HG03064 (cell line): ENCODE measurements around the gene DENND4C.
"Not testable (repeated sequence)": the region's sequence is repeated elsewhere in the genome, so short reads cannot be mapped to it uniquely, and the experiment has no call there.

Source experiments
- ATAC-seq: cut with Tn5 transposase; IDR thresholded peaks from one replicate; pipeline ENCODE4 v1.9.1; 2021; ENCODE audit warnings: low read depth; ENCODE audit not compliant: unreplicated experiment

DENND4C gene

DNA sequence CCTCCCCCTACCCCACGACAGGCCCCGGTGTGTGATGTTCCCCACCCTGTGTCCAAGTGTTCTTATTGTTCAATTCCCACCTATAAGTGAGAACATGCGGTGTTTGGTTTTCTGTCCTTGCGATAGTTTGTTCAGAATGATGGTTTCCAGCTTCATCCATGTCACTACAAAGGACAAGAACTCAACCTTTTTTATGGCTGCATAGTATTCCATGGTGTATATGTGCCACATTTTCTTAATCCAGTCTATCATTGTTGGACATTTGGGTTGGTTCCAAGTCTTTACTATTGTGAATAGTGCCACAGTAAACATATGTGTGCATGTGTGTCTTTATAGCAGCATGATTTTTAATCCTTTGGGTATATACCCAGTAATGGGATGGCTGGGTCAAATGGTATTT is 35.1 kb downstream of the DENND4C start:
- not testable (repeated sequence) for ATAC-seq

DNA sequence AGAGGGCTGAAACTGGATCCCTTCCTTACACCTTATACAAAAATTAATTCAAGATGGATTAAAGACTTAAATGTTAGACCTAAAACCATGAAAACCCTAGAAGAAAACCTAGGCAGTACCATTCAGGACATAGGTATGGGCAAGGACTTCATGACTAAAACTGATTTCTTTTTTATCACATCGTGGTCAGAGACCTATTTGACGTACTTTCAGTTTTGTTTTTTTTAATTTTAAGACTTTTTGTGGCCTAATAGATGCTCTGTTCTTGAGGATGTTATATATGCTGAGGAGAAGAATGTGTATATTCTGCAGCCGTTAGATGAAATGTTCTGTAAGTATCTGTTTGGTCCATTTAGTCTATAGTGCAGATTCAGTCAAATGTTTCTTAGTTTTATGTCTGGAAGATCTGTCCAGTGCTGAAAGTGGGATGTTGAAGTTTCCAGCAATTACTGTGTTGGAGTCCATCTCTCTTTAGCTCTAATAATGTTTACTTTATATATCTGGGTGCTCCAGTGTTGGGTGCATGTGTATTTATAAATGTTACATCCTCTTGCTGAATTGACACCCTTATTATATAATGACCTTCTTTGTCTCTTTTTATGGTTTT is 36.4 kb downstream of the DENND4C start:
- not testable (repeated sequence) for ATAC-seq

DNA sequence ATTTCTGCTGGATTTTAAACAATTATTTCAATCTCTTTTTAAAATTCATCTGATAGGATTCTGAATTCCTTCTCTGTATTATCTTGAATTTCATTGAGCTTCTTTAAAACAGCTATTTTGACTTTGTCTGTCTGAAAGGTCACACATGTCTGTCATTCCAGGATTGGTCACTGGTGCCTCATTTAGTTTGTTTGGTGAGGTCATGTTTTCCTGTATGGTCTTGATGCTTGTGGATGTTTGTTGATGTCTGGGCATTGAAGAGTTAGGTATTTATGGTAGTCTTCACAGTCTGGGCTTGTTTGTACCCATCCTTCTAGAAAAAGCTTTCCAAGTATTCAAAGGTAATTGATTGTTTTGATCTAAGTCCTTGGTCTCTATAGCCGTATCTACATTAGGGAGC is 39.1 kb downstream of the DENND4C start:
- no peak for ATAC-seq

DNA sequence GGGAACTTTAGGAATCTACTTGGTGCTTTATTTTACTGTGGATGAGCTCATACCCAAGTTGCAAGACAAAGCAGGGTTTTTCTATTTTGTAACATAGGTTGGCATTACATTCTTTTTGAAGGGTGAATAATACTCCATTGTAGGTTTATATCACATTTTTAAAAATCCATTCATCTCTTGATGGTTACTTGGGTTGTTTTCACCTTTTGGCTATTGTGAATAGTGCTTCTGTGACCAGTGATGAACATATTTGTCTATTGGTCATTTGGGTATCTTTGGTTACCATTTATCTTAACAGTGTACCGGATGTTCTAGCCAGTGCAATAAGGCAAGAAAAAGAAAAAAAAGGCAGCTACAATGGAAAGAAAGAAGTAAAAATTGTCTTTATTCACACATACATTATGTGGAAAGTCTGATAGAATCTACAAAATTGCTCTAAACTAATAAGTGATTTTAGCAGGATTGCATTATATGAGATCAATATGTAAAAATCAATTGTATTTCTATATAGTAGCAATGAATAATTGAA is 40.0 kb downstream of the DENND4C start:
- ATAC-seq: no peak

DNA sequence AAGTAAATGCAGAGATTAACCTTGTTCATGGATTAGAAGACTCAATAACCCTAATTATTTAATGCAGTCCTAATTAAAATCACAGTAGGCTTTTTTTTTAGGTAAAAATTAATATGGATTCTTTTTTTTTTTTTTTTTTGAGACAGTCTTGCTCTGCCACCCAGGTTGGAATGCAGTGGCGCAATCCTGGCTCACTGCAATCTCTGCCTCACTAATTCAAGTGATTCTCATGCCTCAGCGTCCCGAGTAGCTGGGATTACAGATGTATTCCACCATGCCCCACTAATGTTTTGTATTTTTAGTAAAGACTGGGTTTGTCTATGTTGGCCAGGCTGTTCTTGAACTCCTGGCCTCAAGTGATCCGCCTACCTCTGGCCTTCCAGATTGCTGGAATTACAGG is 40.6 kb downstream of the DENND4C start:
- no peak for ATAC-seq

DNA sequence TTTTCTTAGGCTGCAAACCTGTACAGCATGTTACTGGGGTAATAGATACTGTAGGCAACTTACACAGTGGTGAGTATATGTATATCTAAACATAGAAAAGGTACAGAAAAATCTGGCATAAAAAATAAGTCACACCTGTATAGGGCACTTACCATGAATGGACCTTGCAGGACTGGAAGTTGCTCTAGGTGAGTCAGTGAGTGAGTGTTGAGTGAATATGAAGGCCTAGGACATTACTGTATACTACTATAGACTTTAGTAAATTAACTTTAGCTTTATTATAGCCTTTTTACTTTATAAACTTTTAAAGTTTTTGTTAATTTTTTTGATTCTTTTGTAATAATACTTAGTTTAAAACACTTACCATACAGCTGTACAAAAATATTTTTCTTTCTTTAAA is 51.3 kb downstream of the DENND4C start:
- ATAC-seq: no peak

DNA sequence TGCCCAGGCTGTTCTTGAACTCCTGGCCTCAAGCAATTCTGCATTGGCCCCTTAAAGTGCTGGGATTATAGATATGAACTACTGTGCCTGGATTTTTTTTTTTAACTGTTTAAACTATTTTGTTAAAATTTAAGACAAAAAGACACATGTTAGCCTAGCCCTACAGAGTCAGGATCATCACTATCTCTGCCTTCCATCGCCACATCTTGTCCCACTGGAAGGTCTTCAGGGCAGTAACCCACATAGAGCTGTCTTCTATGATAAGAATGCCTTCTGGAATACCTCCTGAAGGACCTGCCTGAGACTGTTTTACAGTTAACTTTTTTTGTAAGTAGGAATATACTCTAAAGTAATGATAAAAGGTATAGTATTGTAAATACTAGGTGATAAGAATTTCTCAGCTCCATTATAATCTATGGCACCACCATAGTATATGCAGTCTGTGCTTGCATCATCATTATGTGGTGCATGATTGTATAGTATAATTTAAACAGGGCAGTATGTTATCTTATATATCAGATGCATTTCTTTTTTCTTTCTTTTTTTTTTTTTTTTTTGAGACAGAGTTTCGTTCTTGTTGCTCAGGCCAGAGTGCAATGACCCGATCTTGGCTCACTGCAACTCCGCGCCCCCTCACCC is 52.7 kb downstream of the DENND4C start:
- ATAC-seq: no peak

DNA sequence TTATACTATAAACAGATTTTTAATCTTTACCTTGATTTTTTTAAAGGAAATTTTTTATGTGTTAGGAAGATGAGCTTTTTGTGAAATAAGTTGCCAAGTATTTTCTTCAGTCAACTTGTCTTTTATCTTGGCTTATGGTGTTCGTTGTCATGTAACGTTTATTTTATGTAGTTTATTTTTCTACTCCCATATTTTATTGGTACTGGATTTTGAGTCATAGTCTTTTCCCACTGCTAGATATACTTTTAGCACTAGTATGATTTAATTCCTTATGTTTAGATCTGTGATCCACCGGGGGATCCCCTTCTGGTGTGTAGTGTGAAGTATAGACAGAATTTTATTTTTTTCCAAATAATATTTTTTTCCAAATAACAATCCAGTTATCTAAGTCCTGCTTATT is 54.2 kb downstream of the DENND4C start:
- no peak for ATAC-seq

DNA sequence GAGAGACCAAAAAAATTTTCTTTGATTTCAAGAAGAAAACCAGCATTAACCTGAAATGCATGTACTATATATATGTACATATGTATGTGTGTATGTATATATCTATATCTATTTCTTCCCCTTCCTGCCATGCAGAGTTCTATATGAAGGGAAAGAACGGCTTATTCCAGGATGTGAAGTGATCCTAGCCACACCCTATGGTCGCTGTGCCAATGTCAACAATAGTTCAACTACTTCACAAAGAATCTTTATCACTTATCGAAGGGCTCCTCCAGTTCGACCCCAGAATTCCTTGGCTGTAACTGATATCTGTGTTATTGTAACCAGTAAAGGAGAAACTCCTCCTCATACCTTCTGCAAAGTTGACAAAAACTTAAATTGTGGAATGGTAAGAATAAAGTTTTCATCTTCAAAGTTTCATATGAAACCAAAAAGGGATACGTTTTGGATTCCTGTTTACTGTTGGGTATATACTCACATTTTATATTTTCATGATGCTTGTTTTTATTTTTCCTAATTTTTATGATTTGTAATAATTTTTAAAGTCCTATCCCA is 56.2 kb downstream of the DENND4C start:
- no peak for ATAC-seq

DNA sequence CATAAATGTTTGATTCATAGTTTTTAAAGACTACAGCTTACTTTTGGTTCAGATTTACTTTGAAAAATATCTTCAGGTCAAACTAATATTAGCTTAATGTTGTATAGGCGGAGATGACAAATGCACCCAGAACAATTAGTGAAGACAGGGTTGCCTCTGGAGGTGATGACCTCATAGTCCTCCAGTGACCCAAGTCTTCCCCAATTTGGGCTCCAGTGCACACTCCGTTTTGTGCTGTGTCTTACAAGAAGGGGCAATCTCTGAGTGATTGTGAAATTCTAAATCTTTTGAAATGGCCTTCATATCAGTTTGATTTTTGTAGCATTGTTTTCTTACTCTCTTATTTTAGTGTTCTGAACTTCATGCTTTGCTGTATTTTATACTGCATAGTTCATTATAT is 57.6 kb downstream of the DENND4C start:
- no peak for ATAC-seq

DNA sequence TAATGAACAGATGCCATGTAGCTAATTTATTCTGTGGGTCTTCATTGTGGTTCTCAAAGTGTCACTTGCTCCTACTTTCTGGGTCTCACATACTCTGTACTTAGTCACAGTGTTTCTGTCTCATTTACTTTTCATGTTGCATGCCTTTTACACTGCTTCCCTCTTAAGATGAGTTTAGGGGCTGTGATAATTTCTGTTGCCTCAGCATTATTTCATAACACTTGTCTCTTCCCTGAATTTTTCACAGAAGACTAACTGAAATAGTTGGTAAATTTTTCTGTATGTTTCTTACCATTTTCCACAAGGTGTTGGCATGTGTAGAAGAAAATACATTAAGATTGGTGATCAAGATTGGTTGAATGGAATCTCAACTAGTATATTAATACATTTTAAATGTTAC is 59.6 kb downstream of the DENND4C start:
- ATAC-seq: no peak

DNA sequence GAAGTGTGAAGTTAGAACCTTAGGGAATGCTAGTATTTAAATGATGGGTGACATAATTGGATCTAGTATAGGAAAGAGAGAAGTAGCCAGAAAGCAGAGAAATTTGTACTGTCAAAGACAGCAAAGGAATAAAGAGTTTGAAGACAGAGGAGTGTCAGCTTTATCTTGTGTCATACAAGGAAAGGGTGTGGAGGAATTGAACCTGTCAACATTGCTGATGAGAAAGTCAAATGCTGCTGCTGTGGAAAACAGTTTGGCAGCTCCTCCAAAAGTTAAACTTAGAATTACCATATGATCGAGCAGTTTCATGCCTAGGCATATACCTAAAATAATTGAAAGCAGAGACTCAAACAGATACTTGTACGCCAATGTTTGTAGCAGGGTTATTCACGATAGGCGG is 63.7 kb downstream of the DENND4C start:
- ATAC-seq: no peak

DNA sequence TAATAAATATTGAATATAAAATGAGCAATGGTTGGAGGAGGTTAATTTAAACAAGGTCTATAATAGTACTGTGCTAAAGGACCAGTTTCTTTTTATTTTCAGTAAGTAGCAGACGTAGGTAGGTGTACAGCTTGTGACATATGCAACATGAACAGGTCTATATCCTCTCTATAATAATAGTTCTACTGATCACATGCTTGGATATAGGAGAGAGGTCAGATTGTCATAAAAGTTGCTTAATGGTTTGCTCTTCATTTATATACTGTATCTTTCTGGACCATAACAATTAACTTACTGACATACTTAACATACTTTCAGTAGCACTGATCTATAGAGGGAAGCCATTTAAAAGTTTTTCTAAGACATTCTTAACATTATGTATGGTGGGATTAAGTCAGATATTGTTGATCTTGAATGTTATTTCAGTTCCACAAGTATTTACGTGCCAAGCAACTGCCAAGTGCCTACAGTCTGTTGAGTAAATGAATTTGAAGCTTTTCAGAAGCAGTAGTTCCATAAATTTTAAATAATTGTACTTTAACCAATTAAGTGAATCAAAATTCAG is 68.0 kb downstream of the DENND4C start:
- ATAC-seq: no peak

DNA sequence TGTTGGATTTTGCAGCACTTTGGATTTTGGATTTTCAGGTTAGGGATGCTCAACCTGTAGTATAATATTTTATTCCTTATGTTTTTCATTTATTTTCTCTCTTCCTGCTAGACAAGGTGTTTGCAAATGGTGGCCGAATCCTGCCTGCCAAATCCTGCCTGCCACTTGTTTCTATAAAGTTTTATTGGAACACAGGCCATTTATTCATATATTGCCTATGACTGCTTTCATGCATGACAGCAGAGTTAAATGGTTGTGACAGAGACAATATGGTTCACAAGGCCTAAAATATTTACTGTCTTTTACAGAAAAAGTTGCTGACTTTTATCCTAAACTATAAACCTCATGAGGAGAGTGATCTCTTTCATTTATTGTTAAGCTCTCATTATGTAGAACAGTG is 72.7 kb downstream of the DENND4C start:
- ATAC-seq: no peak

DNA sequence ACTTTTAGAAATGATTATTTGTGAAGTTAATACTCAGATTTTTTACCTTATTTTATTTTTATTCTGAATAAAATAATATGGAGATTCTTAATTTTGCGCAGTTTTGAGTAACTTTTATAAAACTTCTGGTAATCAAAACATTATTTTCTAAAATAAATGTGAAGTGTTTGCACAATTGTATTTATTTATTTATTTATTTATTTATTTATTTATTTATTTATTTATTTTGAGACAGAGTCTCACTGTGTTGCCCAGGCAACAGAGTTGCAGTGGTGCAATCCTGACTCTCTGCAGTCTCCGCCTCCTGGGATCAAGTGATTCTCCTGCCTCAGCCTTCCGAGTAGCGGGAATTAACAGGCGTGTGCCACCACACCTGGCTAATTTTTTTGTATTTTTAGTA is 76.1 kb downstream of the DENND4C start:
- no peak for ATAC-seq

DNA sequence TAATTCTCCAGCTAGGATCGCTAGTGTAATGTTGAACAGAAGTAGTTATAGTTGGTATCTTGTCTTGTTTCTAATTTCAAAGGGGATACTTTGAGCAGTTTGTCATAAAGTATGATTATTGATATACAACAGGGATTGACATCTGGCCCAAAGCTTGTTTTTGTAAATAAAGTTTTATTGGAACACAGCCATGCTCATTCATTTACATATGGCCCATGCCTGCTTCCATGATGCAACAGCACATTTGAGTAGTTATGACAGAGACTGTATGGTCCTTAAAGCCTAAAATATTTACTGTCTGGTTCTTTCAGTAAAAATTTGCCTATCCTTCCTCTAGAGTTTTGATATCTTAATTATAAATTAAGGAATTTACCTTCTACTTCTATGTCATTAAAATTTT is 79.8 kb downstream of the DENND4C start:
- no peak for ATAC-seq

DNA sequence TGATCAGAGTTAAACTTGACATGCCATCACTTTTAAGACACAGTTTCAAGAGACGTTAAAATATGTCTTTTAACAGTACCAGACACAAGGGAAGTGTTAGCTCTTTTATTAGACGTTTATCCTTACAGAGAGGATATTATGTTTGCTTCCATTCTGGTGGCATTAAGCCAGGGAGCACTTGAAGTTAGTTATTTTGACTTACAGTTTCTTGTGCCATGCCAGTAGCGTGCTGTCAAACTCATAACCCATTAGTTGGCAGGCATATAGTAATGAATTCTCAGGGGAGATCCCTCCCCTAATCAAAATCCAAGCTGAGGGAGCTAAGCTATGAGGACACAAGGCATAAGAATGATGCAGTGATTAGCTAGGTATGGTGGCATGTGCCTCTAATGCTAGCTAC is 83.1 kb downstream of the DENND4C start:
- no peak for ATAC-seq

DNA sequence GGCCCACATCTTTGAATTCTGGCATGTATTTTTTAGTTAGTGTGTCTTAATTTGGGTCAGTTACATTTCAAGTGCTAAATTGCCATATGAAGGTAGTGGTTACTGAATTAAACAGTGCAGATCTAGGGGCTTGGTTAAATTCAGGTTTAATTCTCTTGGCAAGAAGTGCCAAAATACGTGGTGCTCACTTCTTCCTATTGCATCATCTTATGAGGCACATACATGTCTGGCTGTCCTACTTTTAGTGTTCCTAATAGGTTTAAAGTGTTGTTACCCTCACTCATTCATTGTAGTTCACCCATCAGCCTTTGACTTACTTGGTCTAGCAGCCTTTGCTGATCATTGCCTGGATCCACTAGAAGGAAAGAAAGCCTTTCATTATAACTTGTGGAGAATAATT is 90.0 kb downstream of the DENND4C start:
- ATAC-seq: no peak

DNA sequence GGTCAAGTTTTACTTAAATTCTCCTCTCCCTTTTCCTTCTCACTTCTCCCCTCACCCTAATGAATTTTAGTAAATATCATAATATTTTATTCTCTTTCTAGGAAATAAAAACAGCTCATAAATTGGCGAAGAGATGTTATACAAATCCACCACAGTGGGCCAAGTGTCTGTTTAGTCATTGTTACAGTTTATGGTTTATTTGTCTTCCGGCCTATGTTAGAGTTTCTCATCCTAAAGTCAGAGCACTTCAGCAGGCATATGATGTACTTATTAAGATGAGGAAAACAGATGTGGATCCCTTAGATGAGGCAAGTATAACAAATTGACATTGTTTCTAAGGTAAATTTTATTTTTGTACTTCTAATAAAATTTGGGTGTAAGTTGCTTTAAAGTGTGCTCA is 101.4 kb downstream of the DENND4C start:
- ATAC-seq: no peak

DNA sequence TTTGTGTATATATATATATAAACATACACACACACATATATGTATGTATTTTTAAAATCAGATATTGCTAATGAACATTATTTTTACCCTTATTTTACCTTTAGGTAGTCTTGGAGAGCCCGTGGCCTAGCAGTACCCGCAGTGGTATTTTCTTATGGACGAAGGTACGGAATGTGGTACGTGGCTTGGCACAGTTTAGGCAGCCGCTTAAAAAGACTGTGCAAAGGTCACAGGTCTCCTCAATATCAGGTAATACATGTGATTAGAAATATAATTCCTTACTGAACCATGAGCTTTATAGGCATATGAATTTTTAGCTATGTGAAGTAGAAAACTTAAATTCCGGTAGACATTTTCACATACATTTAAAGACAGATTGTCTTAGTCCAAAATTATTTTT is 105.7 kb downstream of the DENND4C start:
- ATAC-seq: no peak

DNA sequence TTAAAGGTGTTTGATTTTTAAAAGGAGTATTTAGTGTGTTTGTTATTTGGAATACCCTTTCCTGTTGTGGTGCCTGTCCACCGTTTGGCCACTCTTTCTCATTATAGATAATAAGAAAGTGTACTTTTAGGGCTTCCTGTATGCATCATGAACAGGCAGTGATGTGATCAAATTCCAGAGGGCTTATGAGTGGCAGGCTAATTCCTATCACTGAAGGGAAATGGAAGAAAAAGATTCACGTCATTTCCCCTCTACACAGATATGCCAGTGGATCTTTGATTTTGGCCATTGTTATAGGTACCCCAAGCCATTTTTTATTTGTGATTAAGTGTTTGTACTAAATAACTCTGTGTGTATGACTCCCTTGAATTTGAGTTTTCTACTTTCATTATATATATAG is 112.5 kb downstream of the DENND4C start:
- no peak for ATAC-seq

DNA sequence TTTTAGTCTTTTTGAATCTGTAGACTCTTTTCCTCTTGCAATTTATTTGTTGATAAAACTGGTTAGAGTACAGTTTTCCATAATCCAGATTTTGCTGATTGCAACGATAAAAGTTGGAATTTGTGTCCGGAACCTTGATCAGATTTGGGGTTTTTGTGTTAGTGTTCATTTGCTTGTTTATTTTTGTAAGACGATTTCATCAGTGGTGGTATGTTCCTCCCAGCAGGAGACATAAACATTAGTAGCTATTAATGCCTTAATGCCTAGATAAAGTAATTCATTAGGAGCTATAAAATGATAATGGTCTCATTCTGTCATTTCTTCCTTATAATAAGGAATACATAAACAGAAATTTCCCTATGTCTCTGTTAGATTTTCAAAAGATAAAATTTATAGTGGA is 128.2 kb downstream of the DENND4C start:
- no peak for ATAC-seq
